H9 (cell line): ENCODE data around the gene CADM3. TPM values are rescaled to one million over a fixed set of nuclear protein-coding genes. Genes with fewer than 3 reads are reported as not detected.

Experiments
- DNase-seq: peaks from one replicate; pipeline ENCODE4 v3.0.0-alpha.2; 2017
- H2AFZ ChIP-seq: one replicate; pipeline ENCODE4 v1.6.1; 2013; ENCODE audit warnings: mild to moderate bottlenecking, low read length, control low read depth, moderate library complexity
- H2AK5ac ChIP-seq: 2 replicates; pipeline ENCODE4 v1.6.1; 2013; ENCODE audit warnings: low read length, control low read depth, mixed read lengths; ENCODE audit not compliant: insufficient read length
- H2BK120ac ChIP-seq: one replicate; pipeline ENCODE4 v1.6.1; 2013; ENCODE audit warnings: low read depth, mild to moderate bottlenecking, low read length, control low read depth, inconsistent platforms; ENCODE audit not compliant: poor library complexity, severe bottlenecking
- H2BK12ac ChIP-seq: 2 replicates; pipeline ENCODE4 v1.6.1; 2013; ENCODE audit warnings: low read length, control low read depth, mixed read lengths, low read depth; ENCODE audit not compliant: insufficient read length
- H2BK15ac ChIP-seq: 2 replicates; pipeline ENCODE4 v1.6.1; 2013; ENCODE audit warnings: low read depth, low read length, control low read depth
- H2BK20ac ChIP-seq: one replicate; pipeline ENCODE4 v1.6.1; 2013; ENCODE audit warnings: low read depth, mild to moderate bottlenecking, low read length, control low read depth, inconsistent platforms; ENCODE audit not compliant: poor library complexity, severe bottlenecking
- H2BK5ac ChIP-seq: 2 replicates; pipeline ENCODE4 v1.6.1; 2013; ENCODE audit warnings: low read length, control low read depth, mixed read lengths; ENCODE audit not compliant: insufficient read length
- H3K14ac ChIP-seq: 2 replicates; pipeline ENCODE4 v1.6.1; 2013; ENCODE audit warnings: low read length, control low read depth; ENCODE audit not compliant: insufficient read depth
- H3K18ac ChIP-seq: 2 replicates; pipeline ENCODE4 v1.6.1; 2013; ENCODE audit warnings: low read depth, mild to moderate bottlenecking, mixed read lengths, low read length, control low read depth; ENCODE audit not compliant: insufficient read length
- H3K23ac ChIP-seq: 2 replicates; pipeline ENCODE4 v1.6.1; 2013; ENCODE audit warnings: low read length, control low read depth, mixed read lengths, low read depth; ENCODE audit not compliant: insufficient read length
- H3K23me2 ChIP-seq: 2 replicates; pipeline ENCODE4 v1.6.1; 2013; ENCODE audit warnings: low read depth, mild to moderate bottlenecking, mixed read lengths, low read length, control low read depth; ENCODE audit not compliant: insufficient read length, poor library complexity, severe bottlenecking
- H3K27ac ChIP-seq: 2 replicates; pipeline ENCODE4 v1.5.1; 2013; ENCODE audit warnings: low read length, control low read depth, mixed read lengths, low read depth; ENCODE audit not compliant: insufficient read length
- H3K27me3 ChIP-seq: 2 replicates; pipeline ENCODE4 v1.6.1; 2013; ENCODE audit warnings: low read length, control low read depth, inconsistent platforms; ENCODE audit not compliant: insufficient read depth
- H3K4ac ChIP-seq: 2 replicates; pipeline ENCODE4 v1.6.1; 2013; ENCODE audit warnings: low read depth, mild to moderate bottlenecking, control low read depth, inconsistent platforms, low read length, moderate library complexity
- H3K4me1 ChIP-seq: 2 replicates; pipeline ENCODE4 v1.6.1; 2013; ENCODE audit warnings: low read length, control low read depth, inconsistent platforms; ENCODE audit not compliant: insufficient read depth
- H3K4me2 ChIP-seq: 2 replicates; pipeline ENCODE4 v1.6.1; 2013; ENCODE audit warnings: low read length, control low read depth, mixed read lengths; ENCODE audit not compliant: insufficient read length, insufficient read depth
- H3K56ac ChIP-seq: 2 replicates; pipeline ENCODE4 v1.6.1; 2013; ENCODE audit warnings: low read depth, mild to moderate bottlenecking, mixed read lengths, low read length, control low read depth; ENCODE audit not compliant: insufficient read length
- H3K79me1 ChIP-seq: 2 replicates; pipeline ENCODE4 v1.6.1; 2013; ENCODE audit warnings: low read depth, mild to moderate bottlenecking, moderate library complexity, low read length, control low read depth, inconsistent platforms; ENCODE audit not compliant: insufficient read depth, poor library complexity, severe bottlenecking
- H3K79me2 ChIP-seq: 2 replicates; pipeline ENCODE4 v1.6.1; 2013; ENCODE audit warnings: low read length, control low read depth, inconsistent platforms; ENCODE audit not compliant: insufficient read depth
- H3K9ac ChIP-seq: 2 replicates; pipeline ENCODE4 v1.6.1; 2013; ENCODE audit warnings: low read length, control low read depth, mixed read lengths; ENCODE audit not compliant: insufficient read length; ENCODE audit errors: extremely low read depth
- H3K9me3 ChIP-seq: one replicate; pipeline ENCODE4 v1.6.1; 2013; ENCODE audit warnings: low read depth, low read length, inconsistent platforms; ENCODE audit not compliant: control insufficient read depth
- H3T11ph ChIP-seq: one replicate; pipeline ENCODE4 v1.6.1; 2013; ENCODE audit warnings: mild to moderate bottlenecking, low read length, control low read depth, inconsistent platforms
- H4K20me1 ChIP-seq: one replicate; pipeline ENCODE4 v1.6.1; 2013; ENCODE audit not compliant: control insufficient read depth, insufficient read length, insufficient read depth
- H4K5ac ChIP-seq: 2 replicates; pipeline ENCODE4 v1.6.1; 2013; ENCODE audit warnings: low read depth, mild to moderate bottlenecking, mixed read lengths, low read length, control low read depth; ENCODE audit not compliant: insufficient read length
- H4K8ac ChIP-seq: replicated peaks from 2 replicates; pipeline ENCODE4 v1.6.1; 2013; ENCODE audit warnings: low read length, control low read depth, mixed read lengths, low read depth; ENCODE audit not compliant: insufficient read length
- H4K91ac ChIP-seq: 2 replicates; pipeline ENCODE4 v1.6.1; 2013; ENCODE audit warnings: low read depth, mild to moderate bottlenecking, moderate library complexity, mixed read lengths, low read length, control low read depth; ENCODE audit not compliant: insufficient read length
- H3K27ac Mint-ChIP-seq, 3 experiments: 2 replicates in 2 of 3; 3 replicates in 1 of 3; pipeline ENCODE4 v1.8.0; 2020 to 2021; ENCODE audit warnings: mixed read lengths in 3 of 3, mild to moderate bottlenecking in 1 of 3, moderate library complexity in 1 of 3
- H3K27me3 Mint-ChIP-seq: 2 replicates; pipeline ENCODE4 v1.8.0; 2021; ENCODE audit warnings: low read depth, mild to moderate bottlenecking, moderate library complexity, mixed read lengths
- H3K36me3 Mint-ChIP-seq, 3 experiments: 2 replicates in 2 of 3; 3 replicates in 1 of 3; pipeline ENCODE4 v1.8.0; 2020 to 2021; ENCODE audit warnings: low read depth in 3 of 3, mixed read lengths in 3 of 3; ENCODE audit not compliant: insufficient read depth in 1 of 3
- H3K4me1 Mint-ChIP-seq, 2 experiments: 2 replicates each; pipeline ENCODE4 v1.8.0; 2020; ENCODE audit warnings: mixed read lengths in 2 of 2
- H3K4me3 Mint-ChIP-seq, 2 experiments: 2 replicates in 1 of 2; 3 replicates in 1 of 2; pipeline ENCODE4 v1.8.0; 2020 to 2021; ENCODE audit warnings: mild to moderate bottlenecking in 2 of 2, mixed read lengths in 2 of 2, moderate library complexity in 1 of 2
- H3K9me3 Mint-ChIP-seq, 2 experiments: 2 replicates in 1 of 2; 3 replicates in 1 of 2; pipeline ENCODE4 v1.8.0; 2020; ENCODE audit warnings: mild to moderate bottlenecking in 2 of 2, mixed read lengths in 2 of 2, moderate library complexity in 1 of 2
- CTCF ChIP-seq: fragments of 200-600 bp; sonication (generic); conservative IDR thresholded peaks from 3 replicates; pipeline ENCODE4 v1.8.0; 2021; ENCODE audit warnings: antibody characterized with exemption, mild to moderate bottlenecking
- WGBS: extraction: QIAGEN DNeasy Blood & Tissue Kit; methylation state at CpG from one replicate; pipeline ENCODE4 v1.1.7; 2013; ENCODE audit warnings: missing lambda C conversion rate, low lambda C conversion rate, mixed read lengths; ENCODE audit not compliant: insufficient read length; ENCODE audit errors: extremely low coverage; 5-methylcytosine and 5-hydroxymethylcytosine counted together
- total RNA-seq: library from RNA; stranded (reverse); gene quantifications from 2 replicates; pipeline ENCODE4 v1.2.1, GENCODE V29; 2021

The CADM3 gene
- total RNA-seq, 1 experiment from 2014 or later, result 5.6 TPM

DNA sequence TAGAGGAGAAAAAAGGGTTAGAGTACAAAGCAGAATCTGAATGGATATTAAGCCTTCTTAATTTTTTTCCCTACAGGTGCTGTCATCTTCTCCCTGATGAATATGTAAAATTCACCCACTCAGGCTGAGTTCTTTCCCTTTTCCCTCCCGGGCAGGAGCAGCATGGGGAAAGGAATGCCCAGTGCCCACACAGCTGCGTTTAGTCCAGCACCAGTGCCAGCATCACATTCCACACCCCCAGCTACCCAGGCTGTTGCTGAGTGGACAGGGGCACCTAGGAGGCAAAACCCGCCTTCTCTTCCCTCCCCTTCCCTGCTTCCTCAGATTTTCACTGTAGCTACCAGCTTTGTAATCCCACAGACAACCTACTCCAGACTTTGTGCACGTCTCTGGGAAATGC lies 3.4 kb upstream of the CADM3 start:
- no peak overlapping the region for H2BK120ac ChIP-seq
- no peak overlapping the region for H2AK5ac ChIP-seq
- H4K5ac ChIP-seq, result no peak overlapping the region
- no peak overlapping the region for H3K9ac ChIP-seq
- H3K14ac ChIP-seq, result no peak overlapping the region
- H3K4me2 ChIP-seq, result no peak overlapping the region
- no peaks in the 10 kb centered on the region for H4K20me1 ChIP-seq
- DNase-seq, result no peak
- no peak overlapping the region for H2BK12ac ChIP-seq
- no peak overlapping the region for H4K91ac ChIP-seq
- no peak overlapping the region for H3K56ac ChIP-seq
- H3K18ac ChIP-seq, result no peak overlapping the region
- no peaks in the 10 kb centered on the region for H3K79me2 ChIP-seq
- Mint-ChIP-seq H3K27ac (no peak overlapping the region), H3K27me3 (peaks cover 34% of the 10 kb centered on the region), H3K4me1 (peaks cover 6 to 20% of the 10 kb centered on the region in 2 experiments), H3K36me3 (no peaks in the 10 kb centered on the region), H3K9me3 (no peaks in the 10 kb centered on the region), H3K4me3 (no peak overlapping the region)
- no CpG with 5 or more reads among the region's 4 CpGs for WGBS
- no peaks in the 10 kb centered on the region for H3K9me3 ChIP-seq
- no peak overlapping the region for H2BK20ac ChIP-seq
- no peak overlapping the region for H2BK5ac ChIP-seq
- H3K23me2 ChIP-seq, result peaks cover 9% of the 10 kb centered on the region
- no peaks in the 10 kb centered on the region for H3K79me1 ChIP-seq
- no peak overlapping the region for H3K4ac ChIP-seq
- H2AFZ ChIP-seq, result no peak overlapping the region
- no peak overlapping the region for H2BK15ac ChIP-seq
- H3T11ph ChIP-seq, result no peak overlapping the region
- no peak for TF ChIP-seq CTCF
- no peak overlapping the region for H3K23ac ChIP-seq
- no peak overlapping the region for H3K27ac ChIP-seq
- no peak overlapping the region for H4K8ac ChIP-seq
- no peaks in the 10 kb centered on the region for H3K4me1 ChIP-seq
- H3K27me3 ChIP-seq, result no peaks in the 10 kb centered on the region
